ENCODE data around the gene KCNN1. TPM values are rescaled to one million over a fixed set of nuclear protein-coding genes. Genes with fewer than 3 reads are reported as not detected.

Gene KCNN1
- total and polyA plus RNA-seq, 2 of the 4 experiments (the other 2 are of a cell fraction), result 0.09 TPM; not detected in 1

DNA sequence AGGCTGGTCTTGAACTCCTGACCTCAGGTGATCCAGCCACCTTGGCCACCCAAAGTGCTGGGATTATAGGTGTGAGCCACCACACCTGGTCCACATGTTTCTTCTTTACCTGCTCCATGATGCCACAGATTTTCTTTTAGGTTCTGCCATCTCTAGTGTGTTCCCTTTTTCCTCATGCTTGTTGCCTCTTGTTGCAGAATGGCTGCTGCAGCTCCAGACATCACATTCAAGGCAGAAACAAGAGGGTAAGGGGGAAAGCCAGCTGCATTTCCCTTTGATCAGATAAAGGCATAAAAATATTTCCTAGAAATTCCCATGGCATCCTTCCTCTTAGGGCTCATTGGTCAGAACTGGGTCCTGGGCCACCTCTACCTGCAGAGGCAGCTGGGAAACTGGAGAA, 46.4 kb upstream of the KCNN1 start:
- Histone ChIP-seq H3K9ac (ENCODE audit: low read depth, low read length) (no peak overlapping the region), H3K27me3 (ENCODE audit: control insufficient read depth, insufficient read depth, low read length) (peaks cover 1% of the 10 kb centered on the region; the same call in 1 of the 2 replicates), H3K9me3 (ENCODE audit: control insufficient read depth, insufficient read depth, low read length) (peaks cover 2% of the 10 kb centered on the region), H4K5ac (ENCODE audit: low read depth, low read length) (no peak overlapping the region), H2AK5ac (ENCODE audit: low read depth, low read length) (no peak overlapping the region), H3K4me1 (ENCODE audit: control insufficient read depth, insufficient read depth, low read length) (no peaks in the 10 kb centered on the region), H3K4ac (ENCODE audit: low read depth, low read length) (no peak overlapping the region), H4K8ac (ENCODE audit: low read depth in 2 of 2, low read length in 2 of 2) (no peak overlapping the region), H2AFZ (replicated peaks; ENCODE audit: low read length, poor library complexity) (no peak overlapping the region), H2BK20ac (ENCODE audit: low read depth, low read length) (no peak overlapping the region), H3K4me3 (ENCODE audit: insufficient read depth, low read depth, low read length) (no peak overlapping the region), H3K23ac (ENCODE audit: low read depth, low read length) (no peak overlapping the region), H3K14ac (replicated peaks; ENCODE audit: low read depth, low read length) (no peak overlapping the region), H3K56ac (ENCODE audit: extremely low read depth, insufficient read depth, low read length) (no peak overlapping the region), H3K27ac (ENCODE audit: insufficient read depth, low read length) (no peak overlapping the region), H3K36me3 (ENCODE audit: control insufficient read depth, insufficient read depth, low read length) (no peaks in the 10 kb centered on the region), H2BK15ac (ENCODE audit: low read depth, low read length) (no peak overlapping the region), H3K4me2 (ENCODE audit: low read depth, low read length) (no peak overlapping the region), H3K79me1 (ENCODE audit: low read depth in 1 of 2, low read length in 2 of 2) (no peaks in the 10 kb centered on the region), H4K91ac (ENCODE audit: insufficient read depth, low read depth, low read length) (no peak overlapping the region), H2BK5ac (ENCODE audit: low read depth, low read length, poor library complexity, severe bottlenecking) (no peak overlapping the region), H3K18ac (ENCODE audit: low read depth, low read length) (no peak overlapping the region), H4K20me1 (ENCODE audit: insufficient read depth, low read length) (no peaks in the 10 kb centered on the region), H3K9me1 (ENCODE audit: insufficient read depth, low read length) (no peaks in the 10 kb centered on the region), H2BK120ac (ENCODE audit: low read depth, low read length) (no peak overlapping the region), H2AK9ac (replicated peaks; ENCODE audit: low read depth, low read length, poor library complexity) (no peak overlapping the region)
- intact Hi-C loops (cut with micrococcal nuclease) (no loop called here), dilution Hi-C loops (cut with HindIII; ENCODE audit: low sequenced_read_pairs, unreplicated experiment) (no loop called here), in situ Hi-C loops (cut with MboI; ENCODE audit: low sequenced_read_pairs) (loop anchor here (5.0 kb wide), 1 partner anchor 43 kb away; no protein-coding TSS in a partner anchor)
- no TSS peak for BruUV-seq (replicated peaks)
- ATAC-seq (ENCODE audit: low read depth) (no peak), DNase-seq (no peak)
- ChIA-PET POLR2A (ENCODE audit: unreplicated experiment) (no interaction called here), CTCF (no interaction called here)
- TF ChIP-seq, protein P1, sequence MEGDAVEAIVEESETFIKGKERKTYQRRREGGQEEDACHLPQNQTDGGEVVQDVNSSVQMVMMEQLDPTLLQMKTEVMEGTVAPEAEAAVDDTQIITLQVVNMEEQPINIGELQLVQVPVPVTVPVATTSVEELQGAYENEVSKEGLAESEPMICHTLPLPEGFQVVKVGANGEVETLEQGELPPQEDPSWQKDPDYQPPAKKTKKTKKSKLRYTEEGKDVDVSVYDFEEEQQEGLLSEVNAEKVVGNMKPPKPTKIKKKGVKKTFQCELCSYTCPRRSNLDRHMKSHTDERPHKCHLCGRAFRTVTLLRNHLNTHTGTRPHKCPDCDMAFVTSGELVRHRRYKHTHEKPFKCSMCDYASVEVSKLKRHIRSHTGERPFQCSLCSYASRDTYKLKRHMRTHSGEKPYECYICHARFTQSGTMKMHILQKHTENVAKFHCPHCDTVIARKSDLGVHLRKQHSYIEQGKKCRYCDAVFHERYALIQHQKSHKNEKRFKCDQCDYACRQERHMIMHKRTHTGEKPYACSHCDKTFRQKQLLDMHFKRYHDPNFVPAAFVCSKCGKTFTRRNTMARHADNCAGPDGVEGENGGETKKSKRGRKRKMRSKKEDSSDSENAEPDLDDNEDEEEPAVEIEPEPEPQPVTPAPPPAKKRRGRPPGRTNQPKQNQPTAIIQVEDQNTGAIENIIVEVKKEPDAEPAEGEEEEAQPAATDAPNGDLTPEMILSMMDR (conservative IDR thresholded peaks at IDR 0.05; ENCODE audit: low read depth, low read length), result no peak
- TF ChIP-seq NFE2L2 (IDR thresholded peaks at IDR 0.05; ENCODE audit: low read depth, low read length) (no peak), MAZ (IDR thresholded peaks at IDR 0.05; ENCODE audit: borderline replicate concordance, low read depth, low read length) (no peak), CHD1 (IDR thresholded peaks at IDR 0.05; ENCODE audit: low read depth, low read length) (no peak), FOS (IDR thresholded peaks at IDR 0.05; ENCODE audit: low read depth, low read length) (no peak), MAFK (IDR thresholded peaks at IDR 0.05; ENCODE audit: low read depth, low read length) (no peak), RFX5 (IDR thresholded peaks at IDR 0.05; ENCODE audit: low read depth, low read length) (no peak), POLR2A (IDR thresholded peaks at IDR 0.05; ENCODE audit: low read depth, low read length) (no peak), BHLHE40 (IDR thresholded peaks at IDR 0.05; ENCODE audit: low read depth, low read length) (no peak), RAD21 (IDR thresholded peaks at IDR 0.05; ENCODE audit: low read length) (no peak), SMC3 (IDR thresholded peaks at IDR 0.05; ENCODE audit: low read depth, low read length) (no peak), CEBPB (IDR thresholded peaks at IDR 0.05; ENCODE audit: low read depth, low read length) (no peak)
- TF ChIP-seq, protein P2, sequence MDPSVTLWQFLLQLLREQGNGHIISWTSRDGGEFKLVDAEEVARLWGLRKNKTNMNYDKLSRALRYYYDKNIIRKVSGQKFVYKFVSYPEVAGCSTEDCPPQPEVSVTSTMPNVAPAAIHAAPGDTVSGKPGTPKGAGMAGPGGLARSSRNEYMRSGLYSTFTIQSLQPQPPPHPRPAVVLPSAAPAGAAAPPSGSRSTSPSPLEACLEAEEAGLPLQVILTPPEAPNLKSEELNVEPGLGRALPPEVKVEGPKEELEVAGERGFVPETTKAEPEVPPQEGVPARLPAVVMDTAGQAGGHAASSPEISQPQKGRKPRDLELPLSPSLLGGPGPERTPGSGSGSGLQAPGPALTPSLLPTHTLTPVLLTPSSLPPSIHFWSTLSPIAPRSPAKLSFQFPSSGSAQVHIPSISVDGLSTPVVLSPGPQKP (IDR thresholded peaks at IDR 0.05; ENCODE audit: borderline replicate concordance, low read depth, low read length), result no peak

Measured in IMR-90 (cell line).